C4-2B (cell line): ENCODE measurements around the gene CRYZL1.
"Not testable (repeated sequence)": the region's sequence is repeated elsewhere in the genome, so short reads cannot be mapped to it uniquely, and the experiment has no call there.

ENCODE experiments used
- H3K27ac ChIP-seq: fragments of 450-650 bp; 2 replicates; pipeline ENCODE4 v1.5.1; 2017
- CTCF ChIP-seq: fragments of 450-650 bp; conservative IDR thresholded peaks from 2 replicates; pipeline ENCODE4 v1.5.1; 2017; ENCODE audit warnings: mild to moderate bottlenecking
- ZFX ChIP-seq: fragments of 450-650 bp; IDR thresholded peaks from 2 replicates; pipeline ENCODE4 v1.6.1; 2017

CRYZL1 gene

GRCh38 chr21:33634254-33634653 lies 7.3 kb downstream of the CRYZL1 start:
- no peak overlapping the region for H3K27ac ChIP-seq
- no peak for TF ChIP-seq ZFX
- no peak for TF ChIP-seq CTCF

- H3K27ac ChIP-seq: not testable (repeated sequence)
Measured at GRCh38 chr21:33626151-33626550, 15.4 kb downstream of the CRYZL1 start.

- no peak for TF ChIP-seq ZFX
- no peak for TF ChIP-seq CTCF
- H3K27ac ChIP-seq: no peak overlapping the region
Measured at GRCh38 chr21:33622253-33622652, 19.3 kb downstream of the CRYZL1 start.

- TF ChIP-seq ZFX (no peak), CTCF (no peak)
- H3K27ac ChIP-seq: no peak overlapping the region
Measured at GRCh38 chr21:33619726-33620125, 21.8 kb downstream of the CRYZL1 start.

GRCh38 chr21:33618407-33618806 lies 23.1 kb downstream of the CRYZL1 start:
- TF ChIP-seq ZFX (no peak), CTCF (no peak)
- no peak overlapping the region for H3K27ac ChIP-seq

GRCh38 chr21:33617565-33617964 lies 24.0 kb downstream of the CRYZL1 start:
- not testable (repeated sequence) for H3K27ac ChIP-seq

- H3K27ac ChIP-seq: no peak overlapping the region
- TF ChIP-seq ZFX: no peak
- no peak for TF ChIP-seq CTCF
Measured at GRCh38 chr21:33611006-33611744, 30.4 kb downstream of the CRYZL1 start.

GRCh38 chr21:33608559-33608958 lies 33.0 kb downstream of the CRYZL1 start:
- no peak for TF ChIP-seq CTCF

More at GRCh38 chr21:33608559-33608958, 33.0 kb downstream of the CRYZL1 start:
- H3K27ac ChIP-seq: no peak overlapping the region
